ENCODE measurements around the gene NUPR1.
"Not testable (repeated sequence)": the region's sequence is repeated elsewhere in the genome, so short reads cannot be mapped to it uniquely, and the experiment has no call there.

NUPR1 gene

GRCh38 chr16:28495795-28496749 is 42.7 kb downstream of the NUPR1 start:
- H3K4me1 Mint-ChIP-seq (ENCODE audit: low read depth in 2 of 2), result peaks cover 62 to 65% of the 10 kb centered on the region in 2 donors
- no peak for ATAC-seq (replicated peaks)
- peaks cover 22% of the 10 kb centered on the region for H3K36me3 Mint-ChIP-seq (ENCODE audit: insufficient read depth)
- peak overlapping the region; percentile 91 to 97 for H3K4me3 Mint-ChIP-seq
- no peaks in the 10 kb centered on the region for H3K9me3 Mint-ChIP-seq
- H3K27me3 Mint-ChIP-seq, result no peaks in the 10 kb centered on the region
- peak overlapping the region; percentile 98 for H3K27ac Mint-ChIP-seq
- DNase-seq, result no peak

GRCh38 chr16:28495098-28495793 is 43.5 kb downstream of the NUPR1 start:
- Mint-ChIP-seq H3K4me1 (ENCODE audit: low read depth in 2 of 2) (peaks cover 59 to 67% of the 10 kb centered on the region in 2 donors), H3K27ac (peak overlapping the region; percentile 98), H3K36me3 (ENCODE audit: insufficient read depth) (peaks cover 28% of the 10 kb centered on the region), H3K27me3 (no peaks in the 10 kb centered on the region), H3K4me3 (peak overlapping the region; percentile 91 to 97), H3K9me3 (no peaks in the 10 kb centered on the region)
- no peak for ATAC-seq (replicated peaks)
- DNase-seq, result no peak

DNA sequence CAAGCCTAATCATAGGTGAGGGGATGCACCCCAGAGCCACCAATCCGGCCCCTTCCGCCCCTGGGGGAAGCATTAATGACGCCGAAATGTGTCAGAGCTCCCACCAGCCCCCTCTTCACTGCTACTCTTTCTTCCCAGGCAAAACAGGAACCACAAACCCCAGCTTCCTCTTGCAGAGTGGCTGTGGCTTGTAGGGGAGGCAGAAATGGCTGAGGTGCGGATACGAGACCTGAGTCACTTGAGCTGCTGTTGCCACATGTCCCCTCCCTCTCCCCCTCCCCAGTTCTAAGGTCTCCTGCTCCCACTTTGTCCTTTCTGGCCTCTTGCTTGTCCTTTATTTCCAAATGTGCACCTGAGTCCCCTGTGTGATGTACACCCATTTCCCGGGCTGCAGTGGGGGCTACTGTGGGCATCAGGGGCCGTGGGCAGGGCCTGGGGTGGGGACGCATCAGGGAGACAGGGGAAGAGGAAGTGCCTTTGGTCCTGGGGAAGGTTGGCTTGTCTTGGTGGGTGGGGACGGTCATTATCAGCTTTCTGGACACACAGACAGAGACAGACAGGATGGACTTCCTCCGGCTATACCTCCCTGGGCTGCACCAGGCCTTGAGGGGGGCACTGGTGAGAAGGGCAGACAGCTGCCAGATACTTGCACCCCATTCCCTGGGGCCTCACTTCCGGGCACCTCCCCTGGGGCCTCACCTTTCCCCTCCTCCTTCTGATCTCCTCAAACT is 44.5 kb downstream of the NUPR1 start, which contains the start of gene APOBR:
Gene APOBR (plus strand): TSS at position 523 of the 731 bp plus-strand sequence. CDS start 39 bp downstream, at position 562.
- H3K36me3 Mint-ChIP-seq (ENCODE audit: insufficient read depth), result peaks cover 31% of the 10 kb centered on the region
- peak; percentile 84 for ATAC-seq (replicated peaks)
- peak within 1 kb of the TSS; percentile 91 to 97 for H3K4me3 Mint-ChIP-seq
- H3K27me3 Mint-ChIP-seq, result no peaks in the 10 kb centered on the region
- no peaks in the 10 kb centered on the region for H3K9me3 Mint-ChIP-seq
- H3K4me1 Mint-ChIP-seq (ENCODE audit: low read depth in 2 of 2), result peaks cover 57 to 65% of the 10 kb centered on the region in 2 donors
- peak within 1 kb of the TSS; percentile 98 for H3K27ac Mint-ChIP-seq
- DNase-seq, result peak; percentile 82 to 87 (median 86)

- no peaks in the 10 kb centered on the region for H3K9me3 Mint-ChIP-seq
- peak overlapping the region; percentile 91 to 97 for H3K4me3 Mint-ChIP-seq
- DNase-seq (no peak), ATAC-seq (replicated peaks) (no peak)
- H3K27me3 Mint-ChIP-seq, result no peaks in the 10 kb centered on the region
- H3K27ac Mint-ChIP-seq, result peak overlapping the region; percentile 98 to 99
- H3K36me3 Mint-ChIP-seq (ENCODE audit: insufficient read depth), result peaks cover 28% of the 10 kb centered on the region
- peaks cover 63 to 68% of the 10 kb centered on the region in 2 donors for H3K4me1 Mint-ChIP-seq (ENCODE audit: low read depth in 2 of 2)
Observed at GRCh38 chr16:28492511-28492910, 46.3 kb downstream of the NUPR1 start.

GRCh38 chr16:28491970-28492474 is 46.8 kb downstream of the NUPR1 start, which contains the start of gene CLN3:
Gene CLN3 (minus strand): TSS chr16:28492074. CDS start chr16:28491759, 315 bp downstream.
- peak within 1 kb of the TSS; percentile 98 to 99 for H3K27ac Mint-ChIP-seq
- H3K36me3 Mint-ChIP-seq (ENCODE audit: insufficient read depth), result peaks cover 33% of the 10 kb centered on the region
- DNase-seq, result peak; percentile 80 to 87 (median 85)

GRCh38 chr16:28491230-28491969 is 47.4 kb downstream of the NUPR1 start:
- Mint-ChIP-seq H3K36me3 (ENCODE audit: insufficient read depth) (peaks cover 39% of the 10 kb centered on the region), H3K4me1 (ENCODE audit: low read depth in 2 of 2) (peaks cover 62 to 64% of the 10 kb centered on the region in 2 donors), H3K27me3 (no peaks in the 10 kb centered on the region)

More at GRCh38 chr16:28491970-28492474, 46.8 kb downstream of the NUPR1 start, which contains the start of gene CLN3:
- ATAC-seq (replicated peaks), result peak; percentile 64
- peaks cover 62 to 66% of the 10 kb centered on the region in 2 donors for H3K4me1 Mint-ChIP-seq (ENCODE audit: low read depth in 2 of 2)
- no peaks in the 10 kb centered on the region for H3K9me3 Mint-ChIP-seq
- no peaks in the 10 kb centered on the region for H3K27me3 Mint-ChIP-seq
- peak within 1 kb of the TSS; percentile 91 to 97 for H3K4me3 Mint-ChIP-seq

DNA sequence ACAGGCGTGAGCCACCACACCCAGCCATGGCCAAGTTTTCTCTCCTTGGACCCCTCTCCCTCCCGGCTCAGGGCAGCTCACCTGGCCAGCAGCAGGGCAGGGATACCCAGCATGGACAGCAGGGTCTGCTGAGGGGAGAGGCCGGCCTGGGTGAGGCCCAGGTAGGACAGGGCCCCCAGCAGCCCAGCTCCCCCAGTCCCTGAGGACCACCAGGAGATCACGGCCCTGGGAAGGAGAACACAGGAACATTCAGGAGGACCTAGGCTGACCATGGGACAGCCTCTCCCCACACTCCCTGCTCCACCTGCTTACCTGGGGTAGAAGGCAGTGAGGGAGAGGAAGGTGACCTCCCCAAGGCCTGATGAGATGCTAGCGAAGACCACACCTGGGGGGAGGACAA is 52.5 kb downstream of the NUPR1 start:
- DNase-seq (no peak), ATAC-seq (replicated peaks) (no peak)
- H3K36me3 Mint-ChIP-seq (ENCODE audit: insufficient read depth), result peaks cover 70% of the 10 kb centered on the region
- H3K4me3 Mint-ChIP-seq, result no peak overlapping the region
- H3K27ac Mint-ChIP-seq, result no peak overlapping the region
- no peaks in the 10 kb centered on the region for H3K9me3 Mint-ChIP-seq
- H3K27me3 Mint-ChIP-seq, result no peaks in the 10 kb centered on the region
- peaks cover 21 to 26% of the 10 kb centered on the region in 2 donors for H3K4me1 Mint-ChIP-seq (ENCODE audit: low read depth in 2 of 2)

More at GRCh38 chr16:28491230-28491969, 47.4 kb downstream of the NUPR1 start:
- DNase-seq, result no peak
- H3K4me3 Mint-ChIP-seq, result peak overlapping the region; percentile 91 to 97
- no peak for ATAC-seq (replicated peaks)
- H3K9me3 Mint-ChIP-seq, result no peaks in the 10 kb centered on the region
- H3K27ac Mint-ChIP-seq, result peak overlapping the region; percentile 98 to 99

- not testable (repeated sequence) for H3K27me3 Mint-ChIP-seq; H3K4me3 Mint-ChIP-seq; ATAC-seq (replicated peaks); DNase-seq; H3K9me3 Mint-ChIP-seq
- H3K4me1 Mint-ChIP-seq (ENCODE audit: low read depth in 2 of 2), result peaks cover 11 to 15% of the 10 kb centered on the region in 2 donors
- peak overlapping the region; percentile 46 to 76 for H3K27ac Mint-ChIP-seq
- H3K36me3 Mint-ChIP-seq (ENCODE audit: insufficient read depth), result peaks cover 78% of the 10 kb centered on the region
Observed at GRCh38 chr16:28483361-28483760, 55.4 kb downstream of the NUPR1 start.

All from effector memory CD8-positive, alpha-beta T cell (primary cell).